Loucy (cell line): ENCODE results near the gene VSX1.

ENCODE experiments used
- H2AFZ ChIP-seq: fragments of 200-600 bp; sonication (generic); 2 replicates; pipeline ENCODE4 v1.6.0; 2016; ENCODE audit warnings: antibody characterized with exemption, mild to moderate bottlenecking, low read length, moderate library complexity
- H3F3A ChIP-seq: fragments of 200-600 bp; 2 replicates; pipeline ENCODE4 v1.6.0; 2016; ENCODE audit warnings: antibody characterized with exemption, low read depth, mild to moderate bottlenecking
- H3K27me3 ChIP-seq: fragments of 200-600 bp; sonication (generic); 2 replicates; pipeline ENCODE4 v1.6.1; 2014; ENCODE audit warnings: low read length, mild to moderate bottlenecking; ENCODE audit not compliant: insufficient read depth, poor library complexity, severe bottlenecking
- H3K36me3 ChIP-seq: fragments of 200-600 bp; sonication (generic); 2 replicates; pipeline ENCODE4 v1.6.1; 2016; ENCODE audit warnings: low read length; ENCODE audit not compliant: insufficient read depth
- H3K4me1 ChIP-seq: fragments of 200-600 bp; sonication (generic); 2 replicates; pipeline ENCODE4 v1.5.1; 2014; ENCODE audit warnings: low read length, mild to moderate bottlenecking; ENCODE audit not compliant: insufficient read depth, poor library complexity, severe bottlenecking
- H3K4me2 ChIP-seq: fragments of 200-600 bp; sonication (generic); 2 replicates; pipeline ENCODE4 v1.6.0; 2014; ENCODE audit warnings: antibody characterized with exemption, low read length, low read depth, mild to moderate bottlenecking; ENCODE audit not compliant: poor library complexity, severe bottlenecking
- H3K4me3 ChIP-seq: fragments of 200-600 bp; sonication (generic); 2 replicates; pipeline ENCODE4 v1.5.1; 2014; ENCODE audit warnings: low read length, mild to moderate bottlenecking, mixed read lengths; ENCODE audit not compliant: poor library complexity, severe bottlenecking
- H3K79me2 ChIP-seq: fragments of 200-600 bp; sonication (generic); 2 replicates; pipeline ENCODE4 v1.6.1; 2014; ENCODE audit warnings: low read length; ENCODE audit not compliant: insufficient read depth
- H3K9ac ChIP-seq: fragments of 200-600 bp; sonication (generic); 2 replicates; pipeline ENCODE4 v1.6.0; 2014; ENCODE audit warnings: mild to moderate bottlenecking, low read depth, low read length, moderate library complexity; ENCODE audit not compliant: poor library complexity, severe bottlenecking
- H3K9me2 ChIP-seq: fragments of 200-600 bp; sonication (generic); replicated peaks from 2 replicates; pipeline ENCODE4 v1.6.1; 2016; ENCODE audit warnings: low read depth, low read length, mixed read lengths
- H3K9me3 ChIP-seq: fragments of 200-600 bp; sonication (generic); 2 replicates; pipeline ENCODE4 v1.6.1; 2014; ENCODE audit warnings: mild to moderate bottlenecking, antibody characterized with exemption, low read length, low read depth; ENCODE audit not compliant: insufficient read depth
- H4K20me1 ChIP-seq: fragments of 200-600 bp; sonication (generic); 2 replicates; pipeline ENCODE4 v1.6.0; 2014; ENCODE audit warnings: antibody characterized with exemption, low read length, mild to moderate bottlenecking; ENCODE audit not compliant: insufficient read depth, poor library complexity, severe bottlenecking
- EZH2phosphoT487 ChIP-seq: fragments of 200-600 bp; IDR thresholded peaks from 2 replicates; pipeline ENCODE4 v1.6.1; 2018; ENCODE audit warnings: antibody characterized with exemption, mild to moderate bottlenecking, moderate library complexity, borderline replicate concordance
- TF ChIP-seq, protein P1 (sequence below): fragments of 200-600 bp; sonication (generic); conservative IDR thresholded peaks from 2 replicates; pipeline ENCODE4 v1.5.1; 2014; ENCODE audit warnings: mild to moderate bottlenecking, antibody characterized with exemption, low read length

The VSX1 gene

DNA sequence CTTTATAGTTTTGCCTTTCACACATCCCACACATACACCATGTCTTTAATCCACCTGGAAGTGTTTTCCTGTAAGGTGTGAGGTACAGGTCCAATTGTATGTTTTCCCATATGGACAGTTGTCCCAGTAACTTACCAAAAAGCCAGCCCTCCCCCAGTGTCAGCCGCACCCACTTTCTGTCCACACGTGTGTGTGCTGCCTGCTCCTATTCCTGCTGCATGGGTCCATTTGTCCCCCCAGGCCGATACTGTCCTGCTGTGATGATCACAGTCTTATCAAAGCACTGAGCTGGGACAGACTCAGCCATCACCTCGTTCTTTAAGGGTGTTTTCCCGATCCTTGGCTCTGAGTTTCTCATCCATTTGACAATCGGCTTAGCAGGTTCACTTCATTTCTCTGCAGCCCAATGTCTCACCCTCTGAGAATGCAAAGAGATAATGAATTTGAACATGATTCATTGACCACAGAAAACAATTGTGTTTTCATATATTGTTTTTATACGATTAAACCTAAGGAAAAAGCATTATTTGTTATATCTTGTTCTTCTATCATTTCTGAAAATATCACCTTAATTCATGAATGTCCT is 9.6 kb downstream of the VSX1 start:
- H2AFZ ChIP-seq, result no peak overlapping the region
- H4K20me1 ChIP-seq, result no peaks in the 10 kb centered on the region
- H3K4me3 ChIP-seq, result no peak overlapping the region
- H3F3A ChIP-seq, result no peaks in the 10 kb centered on the region
- H3K9ac ChIP-seq, result no peak overlapping the region
- H3K9me2 ChIP-seq, result no peaks in the 10 kb centered on the region
- TF ChIP-seq, protein P1, sequence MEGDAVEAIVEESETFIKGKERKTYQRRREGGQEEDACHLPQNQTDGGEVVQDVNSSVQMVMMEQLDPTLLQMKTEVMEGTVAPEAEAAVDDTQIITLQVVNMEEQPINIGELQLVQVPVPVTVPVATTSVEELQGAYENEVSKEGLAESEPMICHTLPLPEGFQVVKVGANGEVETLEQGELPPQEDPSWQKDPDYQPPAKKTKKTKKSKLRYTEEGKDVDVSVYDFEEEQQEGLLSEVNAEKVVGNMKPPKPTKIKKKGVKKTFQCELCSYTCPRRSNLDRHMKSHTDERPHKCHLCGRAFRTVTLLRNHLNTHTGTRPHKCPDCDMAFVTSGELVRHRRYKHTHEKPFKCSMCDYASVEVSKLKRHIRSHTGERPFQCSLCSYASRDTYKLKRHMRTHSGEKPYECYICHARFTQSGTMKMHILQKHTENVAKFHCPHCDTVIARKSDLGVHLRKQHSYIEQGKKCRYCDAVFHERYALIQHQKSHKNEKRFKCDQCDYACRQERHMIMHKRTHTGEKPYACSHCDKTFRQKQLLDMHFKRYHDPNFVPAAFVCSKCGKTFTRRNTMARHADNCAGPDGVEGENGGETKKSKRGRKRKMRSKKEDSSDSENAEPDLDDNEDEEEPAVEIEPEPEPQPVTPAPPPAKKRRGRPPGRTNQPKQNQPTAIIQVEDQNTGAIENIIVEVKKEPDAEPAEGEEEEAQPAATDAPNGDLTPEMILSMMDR, result no peak
- no peak for TF ChIP-seq EZH2phosphoT487
- no peak overlapping the region for H3K4me2 ChIP-seq
- no peaks in the 10 kb centered on the region for H3K27me3 ChIP-seq
- H3K4me1 ChIP-seq, result peaks cover 3% of the 10 kb centered on the region
- H3K36me3 ChIP-seq, result no peaks in the 10 kb centered on the region
- H3K79me2 ChIP-seq, result no peaks in the 10 kb centered on the region
- H3K9me3 ChIP-seq, result no peaks in the 10 kb centered on the region

DNA sequence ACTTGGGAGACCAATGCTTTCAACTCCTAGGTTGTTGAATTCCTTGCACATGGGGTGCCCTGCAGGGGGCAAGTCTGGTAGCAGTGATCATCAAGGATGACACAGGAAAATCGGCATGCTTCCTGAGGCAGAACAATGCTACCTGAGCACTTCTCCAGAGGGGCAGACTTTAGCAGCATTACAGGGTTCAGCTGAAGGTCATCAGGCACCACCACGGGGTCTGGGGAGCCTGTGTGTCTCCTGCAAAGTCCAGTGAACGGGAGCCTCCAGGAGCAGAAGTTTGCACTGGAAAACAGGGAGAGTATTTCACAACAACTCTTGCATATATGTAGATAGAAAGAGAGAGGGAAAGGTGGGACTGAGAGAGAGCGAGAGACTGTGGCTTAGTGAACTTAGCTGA is 10.2 kb downstream of the VSX1 start:
- Histone ChIP-seq H3K4me2 (no peak overlapping the region), H3F3A (no peaks in the 10 kb centered on the region), H3K9me3 (no peaks in the 10 kb centered on the region), H3K9me2 (no peaks in the 10 kb centered on the region), H3K4me1 (peaks cover 3% of the 10 kb centered on the region), H3K36me3 (no peaks in the 10 kb centered on the region), H2AFZ (no peak overlapping the region), H3K4me3 (no peak overlapping the region), H3K79me2 (no peaks in the 10 kb centered on the region), H3K27me3 (no peaks in the 10 kb centered on the region), H3K9ac (no peak overlapping the region), H4K20me1 (no peaks in the 10 kb centered on the region)
- TF ChIP-seq EZH2phosphoT487, result no peak
- TF ChIP-seq, protein P1, result no peak

DNA sequence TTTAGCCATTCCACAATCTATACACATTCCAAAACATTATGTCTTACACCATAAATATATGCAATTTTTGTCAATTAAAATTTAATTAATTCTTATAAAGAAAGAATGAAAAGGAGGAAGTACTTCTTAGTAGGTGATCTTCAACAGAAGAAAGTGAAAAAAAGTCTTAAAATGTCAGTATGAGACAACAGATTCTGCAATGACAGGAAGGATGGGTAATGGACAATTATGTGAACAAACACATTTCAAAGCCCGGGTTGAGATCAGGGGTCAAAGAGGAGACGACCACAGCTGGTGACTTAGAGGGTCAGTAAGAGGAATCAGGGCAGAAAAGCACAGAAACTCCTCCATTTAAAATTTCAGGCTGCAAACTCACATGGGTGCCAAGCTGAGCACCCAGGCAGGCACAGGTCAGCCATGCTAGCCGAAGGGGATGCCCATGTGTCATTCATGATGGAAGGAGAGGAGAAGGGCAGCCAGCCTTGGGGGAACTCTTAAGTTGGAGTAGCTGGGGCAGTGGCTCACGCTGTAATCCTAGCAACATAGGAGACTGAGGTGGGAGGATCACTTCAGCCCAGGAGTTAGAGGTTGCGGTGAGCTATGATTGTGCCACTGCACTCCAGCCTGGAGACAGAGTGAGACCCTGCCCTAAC is 11.0 kb downstream of the VSX1 start:
- TF ChIP-seq EZH2phosphoT487, result no peak
- TF ChIP-seq, protein P1, result no peak
- Histone ChIP-seq H2AFZ (no peak overlapping the region), H3K36me3 (no peaks in the 10 kb centered on the region), H3K9me2 (no peaks in the 10 kb centered on the region), H3K4me1 (no peaks in the 10 kb centered on the region), H3K9me3 (no peaks in the 10 kb centered on the region), H3K4me3 (no peak overlapping the region), H3K27me3 (no peaks in the 10 kb centered on the region), H3K79me2 (no peaks in the 10 kb centered on the region), H3K9ac (no peak overlapping the region), H4K20me1 (no peaks in the 10 kb centered on the region), H3F3A (no peaks in the 10 kb centered on the region), H3K4me2 (no peak overlapping the region)
